Left lung (tissue), 10 donors: ENCODE results near the gene SPP1. TPM values are rescaled to one million over a fixed set of nuclear protein-coding genes. Genes with fewer than 3 reads are reported as not detected.

Source experiments
- ATAC-seq: fragments of 200-7000 bp; cut with Tn5 transposase; one replicate; pipeline ENCODE4 v1.9.1; 2020; ENCODE audit warnings: moderate library complexity
- DNase-seq, 4 donors: peaks; one replicate each; pipeline ENCODE4 v3.0.0-alpha.2; 2013 to 2020
- H3K27ac ChIP-seq, 2 donors: fragments of 200-600 bp; sonication (generic) in 1 of 2; one replicate each; pipeline versions ENCODE4 v1.5.0 to v1.8.0; 2020 to 2021
- H3K27me3 ChIP-seq, 2 donors: fragments of 200-600 bp; sonication (generic) in 1 of 2; one replicate each; pipeline versions ENCODE4 v1.5.0 to v1.8.0; 2020 to 2021
- H3K36me3 ChIP-seq, 2 donors: fragments of 200-600 bp; sonication (generic) in 1 of 2; one replicate each; pipeline versions ENCODE4 v1.5.0 to v1.8.0; 2020 to 2021
- H3K4me1 ChIP-seq, 2 donors: fragments of 200-600 bp; one replicate each; pipeline ENCODE4 v1.8.0; 2021
- H3K4me3 ChIP-seq, 2 donors: fragments of 200-600 bp; sonication (generic) in 1 of 2; one replicate each; pipeline versions ENCODE4 v1.5.0 to v1.8.0; 2020 to 2021; ENCODE audit warnings: mild to moderate bottlenecking in 1 of 2
- H3K9me3 ChIP-seq, 2 donors: fragments of 200-600 bp; sonication (generic) in 1 of 2; one replicate each; pipeline versions ENCODE4 v1.5.0 to v1.8.0; 2020 to 2021
- CTCF ChIP-seq, 2 donors: fragments of 200-600 bp; sonication (generic) in 1 of 2; IDR thresholded peaks; one replicate each; pipeline versions ENCODE4 v1.5.0 to v1.8.0; 2021; ENCODE audit warnings: antibody characterized with exemption in 2 of 2
- intact Hi-C, 2 donors: fragments of 100-400 bp; cut with DNase I; formaldehyde crosslinking; loops; one replicate each; pipeline versions ENCODE4 v1.11.2 to v1.14.2; 2022
- polyA plus RNA-seq, 6 donors: library from polyadenylated mRNA; unstranded; fragments of 120-200 nt; gene quantifications; one replicate each; pipeline ENCODE4 v1.2.1, GENCODE V29; 2013; ENCODE audit not compliant: insufficient read length in 6 of 6
- total RNA-seq, 2 donors: library from RNA; stranded (reverse); fragmentation: NEBNext Ultra II Directional; extraction: Animal tissue kit (Norgen Biotek cat#: 25700); gene quantifications; one replicate each; pipeline ENCODE4 v1.2.1, GENCODE V29; 2021
- donor health status: DM: no; HTN: yes; CAD: no.
- donor health status: DM: no; HTN: no; CAD: no.

SPP1 gene
- total and polyA plus RNA-seq, 8 donors = 37.6 to 229 (median 75.8) TPM

- Histone ChIP-seq H3K9me3 (no peaks in the 10 kb centered on the region), H3K27ac (no peak overlapping the region), H3K4me3 (no peak overlapping the region), H3K27me3 (peaks cover 0 to 22% of the 10 kb centered on the region in 2 donors), H3K36me3 (no peaks in the 10 kb centered on the region), H3K4me1 (peaks cover 0 to 9% of the 10 kb centered on the region in 2 donors)
- TF ChIP-seq CTCF (IDR thresholded peaks at IDR 0.05) = no peak
- intact Hi-C loops = no loop called here
- no peak for ATAC-seq
- no peak for DNase-seq
Observed at GRCh38 chr4:87978681-87979080, 3.2 kb downstream of the SPP1 start.

- peaks cover 0 to 8% of the 10 kb centered on the region in 2 donors for H3K4me1 ChIP-seq
- no peak for ATAC-seq
- no peak overlapping the region for H3K27ac ChIP-seq
- peaks cover 0 to 13% of the 10 kb centered on the region in 2 donors for H3K27me3 ChIP-seq
- intact Hi-C loops = no loop called here
- no peaks in the 10 kb centered on the region for H3K9me3 ChIP-seq
- TF ChIP-seq CTCF (IDR thresholded peaks at IDR 0.05) = no peak
- no peak overlapping the region for H3K4me3 ChIP-seq
- H3K36me3 ChIP-seq = no peaks in the 10 kb centered on the region
- DNase-seq = no peak
Observed at GRCh38 chr4:87979810-87980209, 4.3 kb downstream of the SPP1 start.

GRCh38 chr4:87981486-87981885, 6.0 kb downstream of the SPP1 start:
- no peak for TF ChIP-seq CTCF (IDR thresholded peaks at IDR 0.05)
- Histone ChIP-seq H3K4me1 (no peaks in the 10 kb centered on the region), H3K36me3 (no peaks in the 10 kb centered on the region), H3K9me3 (no peaks in the 10 kb centered on the region), H3K27ac (no peak overlapping the region), H3K4me3 (no peak overlapping the region), H3K27me3 (no peaks in the 10 kb centered on the region)
- ATAC-seq (no peak), DNase-seq (no peak)
- intact Hi-C loops = no loop called here

GRCh38 chr4:87982036-87982435, 6.5 kb downstream of the SPP1 start:
- H3K36me3 ChIP-seq = no peaks in the 10 kb centered on the region

GRCh38 chr4:87982446-87983010, 7.0 kb downstream of the SPP1 start:
- ATAC-seq = no peak
- no peak overlapping the region for H3K27ac ChIP-seq
- intact Hi-C loops = no loop called here
- no peaks in the 10 kb centered on the region for H3K4me1 ChIP-seq
- no peak overlapping the region for H3K4me3 ChIP-seq
- peak in 1 of 4 donors; percentile 21 for DNase-seq
- no peaks in the 10 kb centered on the region for H3K9me3 ChIP-seq
- no peaks in the 10 kb centered on the region for H3K36me3 ChIP-seq
- TF ChIP-seq CTCF (IDR thresholded peaks at IDR 0.05) = no peak
- H3K27me3 ChIP-seq = no peaks in the 10 kb centered on the region

More at GRCh38 chr4:87982036-87982435, 6.5 kb downstream of the SPP1 start:
- Histone ChIP-seq H3K4me3 (no peak overlapping the region), H3K27ac (no peak overlapping the region), H3K4me1 (no peaks in the 10 kb centered on the region), H3K27me3 (no peaks in the 10 kb centered on the region), H3K9me3 (no peaks in the 10 kb centered on the region)
- TF ChIP-seq CTCF (IDR thresholded peaks at IDR 0.05) = no peak
- ATAC-seq = no peak
- no peak for DNase-seq
- intact Hi-C loops = no loop called here
